Fibroblast of villous mesenchyme (primary cell): ENCODE results near the gene KRTAP5-1. TPM values are rescaled to one million over a fixed set of nuclear protein-coding genes. Genes with fewer than 3 reads are reported as not detected.
A peak's percentile ranks its signal among the peaks of the same experiment; 100 is the strongest.

Source experiments
- DNase-seq: peaks from one replicate; pipeline ENCODE4 v3.0.0-alpha.2; 2010; ENCODE audit warnings: low read depth
- H3K4me3 ChIP-seq: 2 replicates; pipeline ENCODE4 v1.5.1; 2011; ENCODE audit warnings: low read depth, mild to moderate bottlenecking, low read length
- CTCF ChIP-seq: IDR thresholded peaks from 2 replicates; pipeline ENCODE4 v1.5.1; 2012; ENCODE audit warnings: low read depth, mild to moderate bottlenecking, low read length; ENCODE audit not compliant: insufficient read depth
- total RNA-seq: library from RNA; depleted of rRNA; stranded (reverse); fragments of >200 nt; gene quantifications from 2 replicates; pipeline ENCODE4 v1.2.3, GENCODE V29; 2012

The KRTAP5-1 gene
- total RNA-seq, 1 donor = not detected

DNA sequence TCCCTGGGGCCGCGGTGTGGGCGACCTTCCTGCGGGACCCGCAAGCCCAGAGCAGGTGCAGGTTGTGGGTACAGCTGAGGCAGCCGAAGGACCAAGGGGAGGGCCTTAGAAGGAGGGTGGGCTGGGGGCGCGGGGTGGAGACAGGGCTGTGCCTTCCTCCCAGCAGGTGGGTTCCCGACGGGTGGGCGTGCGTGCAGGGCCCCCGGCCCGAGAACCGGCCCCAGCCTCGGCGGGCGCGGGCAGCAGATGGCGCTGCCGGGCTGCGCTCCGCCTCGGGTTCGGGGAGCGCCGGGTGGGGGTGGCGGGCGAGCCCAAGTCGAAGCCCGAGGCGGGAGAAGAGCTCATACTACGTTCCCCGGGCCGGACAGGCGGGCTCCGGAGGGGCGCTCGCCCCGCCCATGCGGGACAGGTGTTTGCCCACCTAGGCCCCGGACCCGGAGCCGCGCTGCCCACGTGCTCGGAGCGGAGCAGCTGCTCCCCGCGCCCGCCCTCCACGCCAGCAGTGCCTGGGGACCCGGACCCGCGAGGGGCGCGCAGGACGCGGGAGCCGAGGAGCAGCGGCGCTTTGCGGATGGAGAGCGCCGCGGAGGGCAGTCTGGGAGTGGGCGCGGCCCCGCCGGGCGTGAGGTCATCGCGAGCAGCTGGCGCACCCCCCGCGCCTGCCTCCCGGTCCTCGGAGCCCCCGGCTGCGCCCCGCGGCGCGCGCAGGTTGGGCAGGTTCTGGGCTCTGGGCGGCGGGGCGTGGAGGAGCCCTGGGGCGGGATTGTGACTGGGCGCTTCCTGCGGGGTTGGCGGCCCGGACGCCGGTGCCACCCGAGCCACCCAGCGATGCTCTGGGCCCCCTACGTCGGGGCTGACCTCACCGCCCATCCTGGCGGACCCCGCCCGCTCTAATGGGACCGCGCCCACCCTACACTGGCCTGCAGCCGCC is 38.3 kb downstream of the KRTAP5-1 start:
- peak; percentile 67 for TF ChIP-seq CTCF
- DNase-seq = peak; percentile 33
- H3K4me3 ChIP-seq = no peak overlapping the region

DNA sequence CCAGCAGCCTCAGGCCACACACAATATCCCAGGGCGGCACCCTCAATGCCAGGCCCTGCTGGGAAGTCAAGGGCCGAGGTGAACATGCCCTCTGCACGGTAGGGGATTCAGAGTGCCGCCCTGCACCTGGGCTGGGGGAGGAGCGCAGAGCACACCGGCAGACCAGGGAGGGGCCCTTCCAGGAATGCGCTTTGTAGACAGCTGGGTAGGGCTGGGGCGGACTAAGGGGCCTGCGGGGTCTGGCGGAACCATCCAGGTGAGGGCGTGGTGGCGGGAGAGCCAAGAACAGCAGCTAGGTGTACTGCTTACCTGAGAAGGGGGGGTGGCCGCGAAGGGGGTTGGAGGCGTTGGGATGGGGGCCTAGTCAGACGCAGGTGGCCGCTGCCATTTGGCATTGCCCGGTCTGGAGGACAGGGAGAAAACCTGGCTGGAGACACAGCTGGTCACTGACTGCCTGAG is 39.0 kb downstream of the KRTAP5-1 start:
- no peak for TF ChIP-seq CTCF
- DNase-seq = no peak
- H3K4me3 ChIP-seq = no peak overlapping the region

DNA sequence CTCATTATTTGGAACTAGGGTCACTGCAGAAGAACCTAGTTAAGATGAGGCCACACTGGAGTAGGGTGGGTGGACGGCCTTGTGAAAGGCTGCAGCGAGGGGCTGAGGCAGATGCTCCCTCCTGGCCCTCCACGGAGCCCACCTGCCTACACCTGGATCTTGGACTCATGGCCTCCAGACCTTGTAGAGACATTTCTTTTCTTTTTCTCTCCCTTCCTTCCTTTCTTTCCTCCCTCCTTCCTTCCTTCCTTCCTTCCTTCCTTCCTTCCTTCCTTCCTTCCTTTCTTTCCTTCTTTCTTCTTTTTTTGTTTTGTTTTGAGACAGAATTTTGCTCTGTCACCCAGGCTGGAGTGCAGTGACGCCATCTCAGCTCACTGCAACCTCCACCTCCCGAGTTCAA is 39.7 kb downstream of the KRTAP5-1 start:
- no peak for TF ChIP-seq CTCF
- no peak overlapping the region for H3K4me3 ChIP-seq
- no peak for DNase-seq

GRCh38 chr11:1544536-1544935 is 40.5 kb downstream of the KRTAP5-1 start:
- no peak for DNase-seq
- no peak for TF ChIP-seq CTCF
- no peak overlapping the region for H3K4me3 ChIP-seq

DNA sequence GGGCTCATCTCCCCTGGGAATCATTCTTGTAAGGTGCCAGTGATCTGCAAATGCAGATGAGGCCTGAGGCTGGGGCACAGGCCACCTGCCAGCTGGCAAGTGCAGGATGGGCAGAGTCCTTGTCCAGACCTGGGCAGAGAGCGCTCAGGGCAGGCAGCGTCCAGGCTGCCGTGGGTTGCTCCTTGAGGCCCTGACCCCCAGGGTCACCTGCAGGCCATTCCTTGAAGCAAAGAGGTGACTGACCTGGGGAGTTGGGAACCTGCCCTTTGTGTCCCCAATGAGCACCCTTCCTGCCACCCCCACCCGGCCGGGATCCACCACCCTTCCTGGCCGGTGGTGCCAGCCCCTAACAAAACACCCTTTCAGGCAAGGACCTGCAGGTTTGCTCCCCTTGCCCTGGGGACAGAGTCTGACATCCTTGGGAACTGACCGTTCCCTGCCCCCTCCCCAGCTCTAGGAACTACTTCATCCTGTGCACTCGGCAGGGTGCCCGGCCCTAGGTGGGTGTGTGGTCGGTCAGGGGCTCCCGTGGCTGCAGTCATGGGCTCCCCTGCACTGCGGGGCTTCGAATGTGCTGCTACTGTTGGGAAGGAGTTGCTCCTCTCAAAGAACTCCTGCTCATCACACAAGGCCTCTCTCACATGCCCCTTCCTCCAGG is 41.3 kb downstream of the KRTAP5-1 start:
- TF ChIP-seq CTCF = no peak
- no peak overlapping the region for H3K4me3 ChIP-seq
- DNase-seq = no peak

- DNase-seq = no peak
- no peak overlapping the region for H3K4me3 ChIP-seq
- no peak for TF ChIP-seq CTCF
These were observed 42.8 kb downstream of the KRTAP5-1 start for GRCh38 chr11:1542267-1542666.
